Gastrocnemius medialis (tissue), 4 donors: Measurements from ENCODE around the gene GAS7.

Experiments used
- CTCF ChIP-seq, 5 experiments: fragments of 450-650 bp in 3 of 5; fragments of 200-600 bp in 2 of 5; sonication (generic) in 2 of 5; IDR thresholded peaks in 4 of 5; conservative IDR thresholded peaks in 1 of 5; 1 replicate in 4 of 5; 2 replicates in 1 of 5; pipeline ENCODE4 v1.5.1; 2016 to 2019; ENCODE audit warnings: antibody characterized with exemption in 5 of 5, mild to moderate bottlenecking in 3 of 5, moderate library complexity in 3 of 5
- POLR2A ChIP-seq, 2 donors: fragments of 450-650 bp; IDR thresholded peaks; one replicate each; pipeline ENCODE4 v1.6.1; 2017; ENCODE audit warnings: antibody characterized with exemption in 2 of 2, mild to moderate bottlenecking in 2 of 2, moderate library complexity in 2 of 2

DNA sequence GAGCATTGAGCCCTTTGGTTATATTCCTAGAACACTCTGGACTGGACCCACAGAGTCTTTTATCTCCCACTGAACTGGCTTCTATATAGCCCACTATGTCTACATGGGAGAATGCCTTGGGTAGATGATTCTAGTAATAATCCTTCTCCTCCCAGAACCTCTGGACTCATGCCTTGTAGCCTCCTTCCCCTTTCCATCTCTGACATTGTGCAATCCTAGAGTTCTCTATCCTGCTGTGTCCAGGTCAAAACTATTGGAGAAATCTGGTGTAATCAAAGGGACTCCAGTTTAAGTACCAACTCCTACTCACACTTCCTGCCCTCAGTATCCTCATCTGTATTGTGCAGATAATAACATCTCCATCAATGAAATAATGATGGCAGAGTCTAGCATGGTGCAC, 302.5 kb downstream of the GAS7 start:
- TF ChIP-seq CTCF (IDR thresholded peaks at IDR 0.05 in 4 of 5, conservative IDR thresholded peaks at IDR 0.05 in 1 of 5) (no peak), POLR2A (IDR thresholded peaks at IDR 0.05) (no peak)
